Nephron (organoid): ENCODE data around the gene PCDHAC2.
A peak's percentile ranks its signal among the peaks of the same experiment; 100 is the strongest.

Source experiments
- H3K27ac Mint-ChIP-seq, 3 experiments: 2 replicates each; pipeline ENCODE4 v1.8.0; 2020; ENCODE audit warnings: mixed read lengths in 3 of 3, mild to moderate bottlenecking in 2 of 3, moderate library complexity in 1 of 3
- H3K27me3 Mint-ChIP-seq: 2 replicates; pipeline ENCODE4 v1.8.0; 2021; ENCODE audit warnings: low read depth, mild to moderate bottlenecking, moderate library complexity, mixed read lengths
- H3K36me3 Mint-ChIP-seq: 2 replicates; pipeline ENCODE4 v1.8.0; 2020; ENCODE audit warnings: low read depth, mixed read lengths
- H3K4me1 Mint-ChIP-seq: 2 replicates; pipeline ENCODE4 v1.8.0; 2020; ENCODE audit warnings: mixed read lengths
- H3K4me3 Mint-ChIP-seq, 3 experiments: 2 replicates each; pipeline ENCODE4 v1.8.0; 2020; ENCODE audit warnings: mild to moderate bottlenecking in 3 of 3, mixed read lengths in 3 of 3, moderate library complexity in 2 of 3
- H3K9me3 Mint-ChIP-seq: 2 replicates; pipeline ENCODE4 v1.8.0; 2020; ENCODE audit warnings: mixed read lengths
- CTCF ChIP-seq, 3 experiments: fragments of 200-600 bp; sonication (generic); IDR thresholded peaks; one replicate each; pipeline ENCODE4 v1.5.0; 2021; ENCODE audit warnings: antibody characterized with exemption in 3 of 3; ENCODE audit not compliant: unreplicated experiment in 3 of 3

PCDHAC2 gene

GRCh38 chr5:140934964-140935606 is 31.2 kb upstream of the PCDHAC2 start:
- Mint-ChIP-seq H3K36me3 (no peaks in the 10 kb centered on the region), H3K4me1 (no peaks in the 10 kb centered on the region), H3K27me3 (no peaks in the 10 kb centered on the region), H3K9me3 (no peaks in the 10 kb centered on the region), H3K4me3 (no peak overlapping the region), H3K27ac (no peak overlapping the region)
- no peak for TF ChIP-seq CTCF (IDR thresholded peaks at IDR 0.05; ENCODE audit: unreplicated experiment in 3 of 3)

GRCh38 chr5:140946578-140946977 is 19.7 kb upstream of the PCDHAC2 start:
- Mint-ChIP-seq H3K27ac (no peak overlapping the region), H3K4me1 (no peaks in the 10 kb centered on the region), H3K36me3 (peaks cover 7% of the 10 kb centered on the region), H3K4me3 (no peak overlapping the region), H3K27me3 (no peaks in the 10 kb centered on the region), H3K9me3 (peaks cover 24% of the 10 kb centered on the region)
- TF ChIP-seq CTCF (IDR thresholded peaks at IDR 0.05; ENCODE audit: unreplicated experiment in 3 of 3), result no peak

- Mint-ChIP-seq H3K36me3 (peaks cover 14% of the 10 kb centered on the region), H3K4me3 (no peak overlapping the region), H3K27me3 (no peaks in the 10 kb centered on the region), H3K27ac (no peak overlapping the region), H3K4me1 (no peaks in the 10 kb centered on the region), H3K9me3 (peaks cover 19% of the 10 kb centered on the region)
- no peak for TF ChIP-seq CTCF (IDR thresholded peaks at IDR 0.05; ENCODE audit: unreplicated experiment in 3 of 3)
Observed at GRCh38 chr5:140951636-140952035, 14.6 kb upstream of the PCDHAC2 start.

- H3K4me3 Mint-ChIP-seq, result no peak overlapping the region
Observed at GRCh38 chr5:140953234-140953633, 13.0 kb upstream of the PCDHAC2 start.

GRCh38 chr5:140962190-140962589 is 4.1 kb upstream of the PCDHAC2 start:
- Mint-ChIP-seq H3K4me3 (no peak overlapping the region), H3K4me1 (peaks cover 20% of the 10 kb centered on the region), H3K27ac (no peak overlapping the region), H3K9me3 (no peaks in the 10 kb centered on the region), H3K27me3 (peaks cover 13% of the 10 kb centered on the region), H3K36me3 (no peaks in the 10 kb centered on the region)
- TF ChIP-seq CTCF (IDR thresholded peaks at IDR 0.05; ENCODE audit: unreplicated experiment in 3 of 3), result no peak

More at GRCh38 chr5:140953234-140953633, 13.0 kb upstream of the PCDHAC2 start:
- H3K4me1 Mint-ChIP-seq, result no peaks in the 10 kb centered on the region
- no peak overlapping the region for H3K27ac Mint-ChIP-seq
- peaks cover 14% of the 10 kb centered on the region for H3K36me3 Mint-ChIP-seq
- H3K9me3 Mint-ChIP-seq, result peaks cover 19% of the 10 kb centered on the region
- no peaks in the 10 kb centered on the region for H3K27me3 Mint-ChIP-seq
- TF ChIP-seq CTCF (IDR thresholded peaks at IDR 0.05; ENCODE audit: unreplicated experiment in 3 of 3), result no peak

GRCh38 chr5:140964356-140964755 is 1.9 kb upstream of the PCDHAC2 start:
- Mint-ChIP-seq H3K27ac (no peak overlapping the region), H3K4me1 (peaks cover 20% of the 10 kb centered on the region), H3K9me3 (no peaks in the 10 kb centered on the region), H3K27me3 (peaks cover 25% of the 10 kb centered on the region), H3K4me3 (peak overlapping the region; percentile 87 to 93 (median 88)), H3K36me3 (no peaks in the 10 kb centered on the region)
- no peak for TF ChIP-seq CTCF (IDR thresholded peaks at IDR 0.05; ENCODE audit: unreplicated experiment in 3 of 3)
